ENCODE measurements around the gene KLHL12. TPM values are rescaled to one million over a fixed set of nuclear protein-coding genes. Genes with fewer than 3 reads are reported as not detected.

The KLHL12 gene
- total and polyA plus RNA-seq, 3 donors from 2014 or later, result 73.5 to 109 (median 74.7) TPM

- H3K4me1 ChIP-seq, result no peaks in the 10 kb centered on the region
- TF ChIP-seq POLR2A (IDR thresholded peaks at IDR 0.05) (no peak), CTCF (IDR thresholded peaks at IDR 0.05) (no peak)
- H3K27me3 ChIP-seq, result no peaks in the 10 kb centered on the region
- no peak overlapping the region for H3K27ac ChIP-seq
- no peak overlapping the region for H3K4me3 ChIP-seq
- no peaks in the 10 kb centered on the region for H3K36me3 ChIP-seq (ENCODE audit: low read depth, missing control alignments)
- WGBS, 2 donors, result 90 to 98% methylated on average over 5 of the region's 5 CpGs
- no peaks in the 10 kb centered on the region for H3K9me3 ChIP-seq
- intact Hi-C loops (cut with DNase I; ENCODE audit: low total_unique reads), result no loop called here
- DNase-seq, result no peak
These were observed 82.8 kb downstream of the KLHL12 start for GRCh38 chr1:202844259-202844658.

GRCh38 chr1:202843081-202843480 lies 84.0 kb downstream of the KLHL12 start:
- no peaks in the 10 kb centered on the region for H3K36me3 ChIP-seq (ENCODE audit: low read depth, missing control alignments)
- no peak for DNase-seq
- no peaks in the 10 kb centered on the region for H3K9me3 ChIP-seq
- no peak overlapping the region for H3K4me3 ChIP-seq
- intact Hi-C loops (cut with DNase I; ENCODE audit: low total_unique reads), result no loop called here
- no peaks in the 10 kb centered on the region for H3K4me1 ChIP-seq
- H3K27me3 ChIP-seq, result no peaks in the 10 kb centered on the region
- WGBS, 2 donors, result 85 to 86% methylated on average over 11 of the region's 11 CpGs
- TF ChIP-seq POLR2A (IDR thresholded peaks at IDR 0.05), result no peak
- TF ChIP-seq CTCF (IDR thresholded peaks at IDR 0.05), result no peak
- H3K27ac ChIP-seq, result no peak overlapping the region

Small RNA genes lying within 50 kb of the gene (small RNA-seq; reads per million reads assigned to genes)
- 0 reads per million in 2 donors for gene RF00019

Other genes starting within 250 kb of the KLHL12 start
- gene SYT2, start 216.8 kb downstream of the KLHL12 start, total RNA-seq, result 1 to 10 TPM; 2.0 to 7.2 TPM
- 2.1 TPM for gene SYT2, start 216.8 kb downstream of the KLHL12 start, polyA plus RNA-seq (ENCODE audit: insufficient read depth, low read depth, low replicate concordance)
- 100 to 1,000 TPM; 223 to 307 TPM for gene KDM5B, start 118.8 kb downstream of the KLHL12 start, total RNA-seq
- 333 TPM for gene KDM5B, start 118.8 kb downstream of the KLHL12 start, polyA plus RNA-seq (ENCODE audit: insufficient read depth, low read depth, low replicate concordance)
- 10 to 100 TPM; 11.5 to 29.4 TPM for gene PCAT6, start 116.3 kb downstream of the KLHL12 start, total RNA-seq
- 80.5 TPM for gene PCAT6, start 116.3 kb downstream of the KLHL12 start, polyA plus RNA-seq (ENCODE audit: insufficient read depth, low read depth, low replicate concordance)
- 10 to 100 TPM; 19.1 to 19.5 TPM for gene RABIF, start 38.1 kb downstream of the KLHL12 start, total RNA-seq
- 35.2 TPM for gene RABIF, start 38.1 kb downstream of the KLHL12 start, polyA plus RNA-seq (ENCODE audit: insufficient read depth, low read depth, low replicate concordance)
- gene ADIPOR1, start 31.1 kb upstream of the KLHL12 start, total RNA-seq, result 100 to 1,000 TPM; 157 to 164 TPM
- 114 TPM for gene ADIPOR1, start 31.1 kb upstream of the KLHL12 start, polyA plus RNA-seq (ENCODE audit: insufficient read depth, low read depth, low replicate concordance)
- gene CYB5R1, start 40.0 kb upstream of the KLHL12 start, total RNA-seq, result 100 to 1,000 TPM; 191 to 281 TPM
- gene CYB5R1, start 40.0 kb upstream of the KLHL12 start, polyA plus RNA-seq (ENCODE audit: insufficient read depth, low read depth, low replicate concordance), result 145 TPM
- 100 to 1,000 TPM; 129 to 135 TPM for gene TMEM183A, start 80.1 kb upstream of the KLHL12 start, total RNA-seq
- 114 TPM for gene TMEM183A, start 80.1 kb upstream of the KLHL12 start, polyA plus RNA-seq (ENCODE audit: insufficient read depth, low read depth, low replicate concordance)
- 10 to 100 TPM; 27.2 to 33.1 TPM for gene PPFIA4, start 99.3 kb upstream of the KLHL12 start, total RNA-seq
- 6.6 TPM for gene PPFIA4, start 99.3 kb upstream of the KLHL12 start, polyA plus RNA-seq (ENCODE audit: insufficient read depth, low read depth, low replicate concordance)
- gene MYOG, start 158.8 kb upstream of the KLHL12 start, total RNA-seq, result under 1 TPM; 0.25 to 0.47 TPM
- 1.2 TPM for gene MYOG, start 158.8 kb upstream of the KLHL12 start, polyA plus RNA-seq (ENCODE audit: insufficient read depth, low read depth, low replicate concordance)
- gene ADORA1, start 200.5 kb upstream of the KLHL12 start, total RNA-seq, result 10 to 100 TPM; 43.2 to 68.6 TPM
- gene ADORA1, start 200.5 kb upstream of the KLHL12 start, polyA plus RNA-seq (ENCODE audit: insufficient read depth, low read depth, low replicate concordance), result 61.9 TPM
- gene MYBPH, start 248.6 kb upstream of the KLHL12 start, total RNA-seq, result under 1 TPM; 0.16 to 0.25 TPM
- gene MYBPH, start 248.6 kb upstream of the KLHL12 start, polyA plus RNA-seq (ENCODE audit: insufficient read depth, low read depth, low replicate concordance), result 2.9 TPM

Data from testis (tissue), 3 donors.